CD4-positive, alpha-beta T cell (primary cell): ENCODE measurements around the gene NUMA1. TPM values are rescaled to one million over a fixed set of nuclear protein-coding genes. Genes with fewer than 3 reads are reported as not detected.

ENCODE experiments used
- ATAC-seq: fragments of 200-7000 bp; cut with Tn5 transposase; one replicate; pipeline ENCODE4 v1.10.0; 2022; ENCODE audit warnings: mild to moderate bottlenecking; ENCODE audit not compliant: poor library complexity
- CTCF ChIA-PET: fragments of 350-600 bp; sonication (Branson Sonifier 250); formaldehyde crosslinking; loops from one replicate; lab custom pipeline; 2021; ENCODE audit warnings: antibody characterized with exemption, inconsistent platforms; lab: Charles Lee
- POLR2A ChIA-PET: fragments of 350-600 bp; sonication (Branson Sonifier 250); formaldehyde crosslinking; loops from one replicate; lab custom pipeline; 2021; ENCODE audit warnings: antibody characterized with exemption, inconsistent platforms; lab: Charles Lee
- DNase-seq, 14 experiments: peaks; one replicate each; pipeline ENCODE4 v3.0.0-alpha.2; 2013 to 2020; ENCODE audit warnings: mixed read lengths in 2 of 14
- H3K27ac ChIP-seq, 2 donors: one replicate each; pipeline versions ENCODE4 v1.5.1 to v1.7.0; 2013; ENCODE audit warnings: low read length in 2 of 2, low read depth in 1 of 2, mild to moderate bottlenecking in 1 of 2
- H3K27me3 ChIP-seq, 2 experiments: 1 replicate in 1 of 2; 2 replicates in 1 of 2; pipeline versions ENCODE4 v1.6.1 to v1.7.0; 2013; ENCODE audit warnings: low read length in 2 of 2, control low read depth in 1 of 2, mild to moderate bottlenecking in 1 of 2, moderate library complexity in 1 of 2; ENCODE audit not compliant: insufficient read depth in 2 of 2, control insufficient read depth in 1 of 2
- H3K36me3 ChIP-seq: one replicate; pipeline ENCODE4 v1.6.1; 2013; ENCODE audit warnings: low read length, control low read depth; ENCODE audit not compliant: insufficient read depth
- H3K4me1 ChIP-seq: one replicate; pipeline ENCODE4 v1.6.1; 2013; ENCODE audit warnings: low read length, control low read depth; ENCODE audit not compliant: insufficient read depth
- H3K4me3 ChIP-seq: one replicate; pipeline ENCODE4 v1.5.1; 2013; ENCODE audit warnings: mild to moderate bottlenecking, low read length, moderate library complexity
- H3K9me3 ChIP-seq, 2 experiments: 1 replicate in 1 of 2; 2 replicates in 1 of 2; pipeline versions ENCODE4 v1.6.1 to v1.7.0; 2013; ENCODE audit warnings: low read length in 2 of 2, mild to moderate bottlenecking in 2 of 2, control low read depth in 1 of 2, moderate library complexity in 1 of 2; ENCODE audit not compliant: control insufficient read depth in 1 of 2, insufficient read depth in 1 of 2
- H3K27ac Mint-ChIP-seq: one replicate; pipeline ENCODE4 v1.8.0; 2020; ENCODE audit warnings: mixed read lengths
- H3K27me3 Mint-ChIP-seq: one replicate; pipeline ENCODE4 v1.8.0; 2021; ENCODE audit warnings: mixed read lengths
- H3K36me3 Mint-ChIP-seq: one replicate; pipeline ENCODE4 v1.8.0; 2021; ENCODE audit warnings: low read depth, mixed read lengths
- H3K4me1 Mint-ChIP-seq: one replicate; pipeline ENCODE4 v1.8.0; 2021; ENCODE audit warnings: low read depth, mixed read lengths
- H3K4me3 Mint-ChIP-seq: one replicate; pipeline ENCODE4 v1.8.0; 2020; ENCODE audit warnings: mild to moderate bottlenecking, mixed read lengths
- H3K9me3 Mint-ChIP-seq: one replicate; pipeline ENCODE4 v1.8.0; 2020; ENCODE audit warnings: mixed read lengths
- intact Hi-C, 2 experiments: fragments of 100-400 bp; cut with DNase I in 1 of 2; cut with micrococcal nuclease in 1 of 2; formaldehyde crosslinking; loops; one replicate each; pipeline versions ENCODE4 v1.15.1 to v1.9.0; 2023 to 2025; cut with DNase I, micrococcal nuclease
- total RNA-seq, 174 experiments: library from RNA in 2 of 174; stranded (reverse) in 2 of 174; gene quantifications; one replicate each; pipeline ENCODE4 v1.2.3 and lab custom pipeline; 2021 to 2026
- TF ChIP-seq, protein P1 (sequence below): fragments of 200-600 bp; IDR thresholded peaks from one replicate; pipeline ENCODE4 v1.8.0; 2022; ENCODE audit warnings: antibody characterized with exemption, mild to moderate bottlenecking

The NUMA1 gene
- total RNA-seq, 2 experiments from 2014 or later: 191 to 197 TPM

DNA sequence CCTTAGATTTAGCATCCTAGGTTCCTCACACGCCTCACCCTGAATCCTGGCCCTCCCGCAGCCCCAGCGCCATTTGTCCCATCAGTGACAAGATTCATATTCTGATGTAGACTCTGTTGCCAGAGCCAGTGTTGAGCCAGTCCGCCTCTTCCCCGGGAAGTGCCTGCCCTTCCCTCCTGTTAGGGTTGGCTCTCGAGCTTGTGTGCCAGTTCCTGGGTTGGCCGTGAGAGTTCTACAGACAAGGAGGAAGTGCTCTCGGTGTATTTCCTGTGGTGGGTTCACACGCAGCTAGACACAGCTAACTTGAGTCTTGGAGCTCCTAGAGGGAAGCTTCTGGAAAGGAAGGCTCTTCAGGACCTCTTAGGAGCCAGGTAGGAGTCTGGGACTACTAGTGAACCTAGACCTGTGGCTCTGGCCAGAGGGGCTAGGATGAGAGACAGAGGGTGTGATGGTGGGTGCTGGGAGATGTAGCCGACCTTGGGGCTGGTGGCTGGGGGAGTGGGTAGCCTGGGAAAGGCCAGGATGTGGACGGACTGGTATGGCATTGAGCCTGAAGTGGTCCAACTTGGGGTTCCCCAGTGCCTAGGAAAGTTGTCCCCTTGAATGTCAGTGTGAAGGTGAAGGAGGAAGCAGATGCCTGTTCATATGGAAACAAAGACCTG, 81.6 kb downstream of the NUMA1 start, which contains the start of gene IL18BP:
IL18BP (plus strand) TSS at position 261 of the 662 bp plus-strand sequence. CDS start 1,076 bp downstream, outside the sequence.
- Histone ChIP-seq H3K4me3 (peak within 1 kb of the TSS; percentile 56), H3K4me1 (peaks cover 34% of the 10 kb centered on the region), H3K36me3 (peaks cover 27% of the 10 kb centered on the region), H3K27ac (peak within 1 kb of the TSS; percentile 65 to 85), H3K9me3 (no peaks in the 10 kb centered on the region), H3K27me3 (no peaks in the 10 kb centered on the region)
- Mint-ChIP-seq H3K27ac (peak within 1 kb of the TSS; percentile 96), H3K4me3 (peak within 1 kb of the TSS; percentile 91), H3K27me3 (no peaks in the 10 kb centered on the region), H3K4me1 (peaks cover 39% of the 10 kb centered on the region), H3K36me3 (peaks cover 40% of the 10 kb centered on the region), H3K9me3 (no peaks in the 10 kb centered on the region)
- ChIA-PET CTCF (no interaction called here), POLR2A (interaction anchor here (0.5 to 2.2 kb wide), 9 partner anchors 9 to 506 kb away, joined by 3 to 15 read pairs (median 4); partner anchors contain the start of gene ANAPC15)
- intact Hi-C loops: no loop called here
- TF ChIP-seq, protein P1, sequence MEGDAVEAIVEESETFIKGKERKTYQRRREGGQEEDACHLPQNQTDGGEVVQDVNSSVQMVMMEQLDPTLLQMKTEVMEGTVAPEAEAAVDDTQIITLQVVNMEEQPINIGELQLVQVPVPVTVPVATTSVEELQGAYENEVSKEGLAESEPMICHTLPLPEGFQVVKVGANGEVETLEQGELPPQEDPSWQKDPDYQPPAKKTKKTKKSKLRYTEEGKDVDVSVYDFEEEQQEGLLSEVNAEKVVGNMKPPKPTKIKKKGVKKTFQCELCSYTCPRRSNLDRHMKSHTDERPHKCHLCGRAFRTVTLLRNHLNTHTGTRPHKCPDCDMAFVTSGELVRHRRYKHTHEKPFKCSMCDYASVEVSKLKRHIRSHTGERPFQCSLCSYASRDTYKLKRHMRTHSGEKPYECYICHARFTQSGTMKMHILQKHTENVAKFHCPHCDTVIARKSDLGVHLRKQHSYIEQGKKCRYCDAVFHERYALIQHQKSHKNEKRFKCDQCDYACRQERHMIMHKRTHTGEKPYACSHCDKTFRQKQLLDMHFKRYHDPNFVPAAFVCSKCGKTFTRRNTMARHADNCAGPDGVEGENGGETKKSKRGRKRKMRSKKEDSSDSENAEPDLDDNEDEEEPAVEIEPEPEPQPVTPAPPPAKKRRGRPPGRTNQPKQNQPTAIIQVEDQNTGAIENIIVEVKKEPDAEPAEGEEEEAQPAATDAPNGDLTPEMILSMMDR: no peak
- ATAC-seq: peak; percentile 91
- DNase-seq: peak in 12 of 14 experiments; percentile 15 to 76 (median 29)

DNA sequence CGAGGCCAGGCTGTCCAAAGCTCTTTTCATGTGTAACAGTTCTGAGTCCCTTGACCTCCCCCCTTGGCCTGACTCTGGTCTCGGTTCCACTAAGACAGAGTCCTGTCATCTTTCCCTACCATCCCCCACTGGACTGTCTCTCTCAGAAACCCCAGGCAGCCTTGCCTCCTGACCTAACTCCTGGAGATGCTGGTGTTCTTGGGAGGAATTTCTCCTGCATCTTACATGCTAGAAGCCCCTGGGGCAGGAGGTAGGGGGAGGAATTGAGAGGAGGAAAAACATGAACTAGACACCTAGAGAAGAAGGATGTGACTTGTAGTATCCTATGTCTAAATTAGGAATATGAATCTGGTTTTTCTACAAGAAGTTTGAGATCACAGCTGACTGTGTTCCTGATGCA, 82.3 kb downstream of the NUMA1 start:
- Mint-ChIP-seq H3K27me3 (no peaks in the 10 kb centered on the region), H3K36me3 (peaks cover 36% of the 10 kb centered on the region), H3K4me3 (peak overlapping the region; percentile 91), H3K27ac (peak overlapping the region; percentile 96), H3K9me3 (no peaks in the 10 kb centered on the region), H3K4me1 (peaks cover 39% of the 10 kb centered on the region)
- no peak for ATAC-seq
- H3K36me3 ChIP-seq: peaks cover 20% of the 10 kb centered on the region
- H3K4me1 ChIP-seq: peaks cover 34% of the 10 kb centered on the region
- DNase-seq: no peak
- no peaks in the 10 kb centered on the region for H3K27me3 ChIP-seq
- ChIA-PET POLR2A (interaction anchor here (0.5 to 2.2 kb wide), 7 partner anchors 10 to 507 kb away, joined by 3 to 15 read pairs (median 4); partner anchors contain the start of gene ANAPC15), CTCF (no interaction called here)
- no peaks in the 10 kb centered on the region for H3K9me3 ChIP-seq
- H3K27ac ChIP-seq: peak overlapping the region in 1 of 2 donors; percentile 85
- TF ChIP-seq, protein P1: no peak
- H3K4me3 ChIP-seq: no peak overlapping the region
- intact Hi-C loops: no loop called here

DNA sequence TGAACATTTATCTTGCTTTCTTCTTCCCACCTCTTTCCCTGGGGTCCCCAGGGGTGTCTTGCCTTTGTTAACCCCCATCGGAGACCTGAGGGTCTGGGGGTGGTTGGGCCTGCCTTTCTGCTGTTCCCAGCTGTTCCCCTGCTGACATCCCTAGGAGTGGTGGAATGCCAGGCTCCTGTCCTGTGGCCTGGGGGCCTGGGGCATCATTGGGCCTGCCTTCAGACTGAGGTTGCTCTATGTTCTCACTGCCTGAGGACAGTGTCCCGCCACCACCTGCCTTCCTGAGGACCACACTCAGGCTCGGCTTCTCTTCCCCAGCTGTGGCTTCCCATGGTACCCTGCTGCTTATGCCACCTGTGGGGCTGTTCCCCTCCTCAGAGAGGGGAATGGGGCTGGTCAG, 82.7 kb downstream of the NUMA1 start:
- peaks cover 33% of the 10 kb centered on the region for H3K36me3 Mint-ChIP-seq
- ATAC-seq (no peak), DNase-seq (no peak)
- H3K4me1 Mint-ChIP-seq: peaks cover 37% of the 10 kb centered on the region
- no peak overlapping the region for H3K27ac Mint-ChIP-seq
- Histone ChIP-seq H3K9me3 (no peaks in the 10 kb centered on the region), H3K27ac (no peak overlapping the region), H3K4me1 (peaks cover 34% of the 10 kb centered on the region), H3K36me3 (peaks cover 15% of the 10 kb centered on the region), H3K4me3 (no peak overlapping the region), H3K27me3 (no peaks in the 10 kb centered on the region)
- no peak overlapping the region for H3K4me3 Mint-ChIP-seq
- no peaks in the 10 kb centered on the region for H3K9me3 Mint-ChIP-seq
- intact Hi-C loops: no loop called here
- H3K27me3 Mint-ChIP-seq: no peaks in the 10 kb centered on the region
- ChIA-PET POLR2A (interaction anchor here (1.3 kb wide), 1 partner anchor 116 kb away, joined by 3 read pairs; no protein-coding TSS in a partner anchor), CTCF (no interaction called here)
- TF ChIP-seq, protein P1: no peak
